ENCODE data around the gene BTNL3.

GRCh38 chr5:180974612-180975315 lies 13.9 kb upstream of the BTNL3 start:
- TF ChIP-seq MAX (IDR thresholded peaks at IDR 0.05; ENCODE audit: low read depth) = no peak
- TF ChIP-seq CTCF (IDR thresholded peaks at IDR 0.05) = no peak
- TF ChIP-seq GABPA (IDR thresholded peaks at IDR 0.05; ENCODE audit: low read depth) = no peak
- TF ChIP-seq TEAD4 (IDR thresholded peaks at IDR 0.05; ENCODE audit: borderline replicate concordance, insufficient read depth) = no peak
- TF ChIP-seq NRF1 (IDR thresholded peaks at IDR 0.05; ENCODE audit: low read depth, low read length) = no peak
- TF ChIP-seq GATA2 (CRISPR knock-in tag; IDR thresholded peaks at IDR 0.05) = no peak
- TF ChIP-seq RCOR1 (IDR thresholded peaks at IDR 0.05; ENCODE audit: low read length) = no peak
- TF ChIP-seq YY1 (IDR thresholded peaks at IDR 0.05; ENCODE audit: low read depth) = no peak
